Natural killer cell (primary cell): ENCODE results near the gene STK40. TPM values are rescaled to one million over a fixed set of nuclear protein-coding genes. Genes with fewer than 3 reads are reported as not detected.

Source experiments
- ATAC-seq, 3 donors: fragments of 150-1000 bp in 2 of 3; fragments of 200-7000 bp in 1 of 3; cut with Tn5 transposase; 1 replicate in 1 of 3; 2 replicates in 2 of 3; pipeline ENCODE4 v1.10.0; 2021; ENCODE audit warnings: mild to moderate bottlenecking in 2 of 3, moderate library complexity in 2 of 3
- DNase-seq, 2 donors: peaks; one replicate each; pipeline versions ENCODE4 v3.0.0 to v3.0.0-alpha.2; 2013 to 2021; ENCODE audit warnings: mixed read lengths in 1 of 2
- H3K27ac ChIP-seq: one replicate; pipeline ENCODE4 v1.5.1; 2013; ENCODE audit warnings: mild to moderate bottlenecking, low read length
- H3K27me3 ChIP-seq: one replicate; pipeline ENCODE4 v1.6.1; 2013; ENCODE audit warnings: low read length; ENCODE audit not compliant: control insufficient read depth, insufficient read depth
- H3K36me3 ChIP-seq: one replicate; pipeline ENCODE4 v1.6.1; 2013; ENCODE audit warnings: low read length; ENCODE audit not compliant: control insufficient read depth, insufficient read depth
- H3K4me1 ChIP-seq: one replicate; pipeline ENCODE4 v1.6.1; 2013; ENCODE audit warnings: low read length; ENCODE audit not compliant: control insufficient read depth, insufficient read depth
- H3K4me3 ChIP-seq: one replicate; pipeline ENCODE4 v1.5.1; 2013; ENCODE audit warnings: low read length
- H3K9me3 ChIP-seq: one replicate; pipeline ENCODE4 v1.6.1; 2013; ENCODE audit warnings: low read length; ENCODE audit not compliant: control insufficient read depth, insufficient read depth
- H3K27ac Mint-ChIP-seq, 2 donors: one replicate each; pipeline ENCODE4 v1.8.0; 2022; ENCODE audit warnings: mild to moderate bottlenecking in 2 of 2, mixed read lengths in 2 of 2, moderate library complexity in 1 of 2
- H3K27me3 Mint-ChIP-seq, 2 donors: one replicate each; pipeline ENCODE4 v1.8.0; 2022; ENCODE audit warnings: low read depth in 2 of 2, mixed read lengths in 2 of 2
- H3K36me3 Mint-ChIP-seq: one replicate; pipeline ENCODE4 v1.8.0; 2022; ENCODE audit warnings: mixed read lengths
- H3K4me1 Mint-ChIP-seq, 2 donors: one replicate each; pipeline ENCODE4 v1.8.0; 2022; ENCODE audit warnings: mixed read lengths in 2 of 2
- H3K4me3 Mint-ChIP-seq: one replicate; pipeline ENCODE4 v1.8.0; 2022; ENCODE audit warnings: mild to moderate bottlenecking, moderate library complexity, mixed read lengths
- H3K9me3 Mint-ChIP-seq, 2 donors: one replicate each; pipeline ENCODE4 v1.8.0; 2022; ENCODE audit warnings: mixed read lengths in 2 of 2
- WGBS: methylation state at CpG from one replicate; pipeline ENCODE4 v1.1.7; 2013; ENCODE audit warnings: missing lambda C conversion rate; ENCODE audit not compliant: insufficient coverage; 5-methylcytosine and 5-hydroxymethylcytosine counted together
- intact Hi-C: fragments of 100-400 bp; cut with micrococcal nuclease; formaldehyde crosslinking; loops from one replicate; pipeline ENCODE4 v1.14.2; 2022
- total RNA-seq, 4 donors: library from RNA; stranded (reverse); fragments of 120-200 nt in 1 of 4; gene quantifications; one replicate each; pipeline versions ENCODE4 v1.2.3 to v1.2.4, GENCODE V29; 2013 to 2022
- TF ChIP-seq, protein P1 (sequence below): fragments of 200-600 bp; IDR thresholded peaks from one replicate; pipeline ENCODE4 v1.8.0; 2022; ENCODE audit warnings: antibody characterized with exemption

The STK40 gene
- total RNA-seq, 3 donors from 2014 or later (not counting 1 experiment from before 2014, with no cell fraction given) = 55.9 to 65.3 (median 59.8) TPM

DNA sequence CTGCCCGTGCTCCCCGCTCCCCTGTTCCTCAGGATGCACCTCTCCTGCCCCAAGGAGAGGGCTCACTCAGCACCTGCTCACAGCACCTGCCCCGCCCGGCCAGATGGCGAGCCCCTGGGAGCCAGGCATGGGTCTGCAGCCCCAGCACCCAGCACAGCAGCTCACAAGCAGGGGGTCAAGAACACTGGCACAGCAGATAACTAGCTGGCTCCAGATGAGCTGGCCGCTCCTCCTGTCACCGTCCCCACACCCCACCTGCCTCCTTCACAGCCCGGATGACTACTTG, 41.4 kb downstream of the STK40 start:
- DNase-seq = no peak
- H3K27me3 Mint-ChIP-seq = no peaks in the 10 kb centered on the region
- no peak overlapping the region for H3K4me3 Mint-ChIP-seq
- intact Hi-C loops = no loop called here
- no peak overlapping the region for H3K4me3 ChIP-seq
- H3K4me1 ChIP-seq = peaks cover 10% of the 10 kb centered on the region
- H3K9me3 ChIP-seq = no peaks in the 10 kb centered on the region
- peak overlapping the region in 1 of 2 donors; percentile 52 for H3K27ac Mint-ChIP-seq
- no peaks in the 10 kb centered on the region for H3K27me3 ChIP-seq
- peaks cover 7% of the 10 kb centered on the region for H3K36me3 Mint-ChIP-seq
- H3K9me3 Mint-ChIP-seq = no peaks in the 10 kb centered on the region
- peaks cover 0 to under 1% of the 10 kb centered on the region in 2 donors for H3K4me1 Mint-ChIP-seq
- peaks cover 55% of the 10 kb centered on the region for H3K36me3 ChIP-seq
- 96% methylated on average over 8 of the region's 8 CpGs for WGBS
- TF ChIP-seq, protein P1, sequence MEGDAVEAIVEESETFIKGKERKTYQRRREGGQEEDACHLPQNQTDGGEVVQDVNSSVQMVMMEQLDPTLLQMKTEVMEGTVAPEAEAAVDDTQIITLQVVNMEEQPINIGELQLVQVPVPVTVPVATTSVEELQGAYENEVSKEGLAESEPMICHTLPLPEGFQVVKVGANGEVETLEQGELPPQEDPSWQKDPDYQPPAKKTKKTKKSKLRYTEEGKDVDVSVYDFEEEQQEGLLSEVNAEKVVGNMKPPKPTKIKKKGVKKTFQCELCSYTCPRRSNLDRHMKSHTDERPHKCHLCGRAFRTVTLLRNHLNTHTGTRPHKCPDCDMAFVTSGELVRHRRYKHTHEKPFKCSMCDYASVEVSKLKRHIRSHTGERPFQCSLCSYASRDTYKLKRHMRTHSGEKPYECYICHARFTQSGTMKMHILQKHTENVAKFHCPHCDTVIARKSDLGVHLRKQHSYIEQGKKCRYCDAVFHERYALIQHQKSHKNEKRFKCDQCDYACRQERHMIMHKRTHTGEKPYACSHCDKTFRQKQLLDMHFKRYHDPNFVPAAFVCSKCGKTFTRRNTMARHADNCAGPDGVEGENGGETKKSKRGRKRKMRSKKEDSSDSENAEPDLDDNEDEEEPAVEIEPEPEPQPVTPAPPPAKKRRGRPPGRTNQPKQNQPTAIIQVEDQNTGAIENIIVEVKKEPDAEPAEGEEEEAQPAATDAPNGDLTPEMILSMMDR = no peak
- ATAC-seq = no peak
- H3K27ac ChIP-seq = no peak overlapping the region

- peaks cover 9% of the 10 kb centered on the region for H3K4me1 ChIP-seq
- H3K4me3 ChIP-seq = no peak overlapping the region
- ATAC-seq = no peak
- H3K36me3 Mint-ChIP-seq = peaks cover 7% of the 10 kb centered on the region
- no peaks in the 10 kb centered on the region for H3K27me3 Mint-ChIP-seq
- H3K4me3 Mint-ChIP-seq = no peak overlapping the region
- DNase-seq = no peak
- 94% methylated on average over 24 of the region's 24 CpGs for WGBS
- TF ChIP-seq, protein P1 = no peak
- H3K36me3 ChIP-seq = peaks cover 50% of the 10 kb centered on the region
- peak overlapping the region in 1 of 2 donors; percentile 52 for H3K27ac Mint-ChIP-seq
- H3K27ac ChIP-seq = no peak overlapping the region
- no peaks in the 10 kb centered on the region for H3K9me3 ChIP-seq
- H3K27me3 ChIP-seq = no peaks in the 10 kb centered on the region
- H3K9me3 Mint-ChIP-seq = no peaks in the 10 kb centered on the region
- intact Hi-C loops = no loop called here
- H3K4me1 Mint-ChIP-seq = peaks cover 0 to 6% of the 10 kb centered on the region in 2 donors
These were observed 41.9 kb downstream of the STK40 start for GRCh38 chr1:36343651-36344394.

- Histone ChIP-seq H3K36me3 (peaks cover 38% of the 10 kb centered on the region), H3K4me3 (no peak overlapping the region), H3K9me3 (no peaks in the 10 kb centered on the region), H3K27ac (no peak overlapping the region), H3K4me1 (peaks cover 5% of the 10 kb centered on the region), H3K27me3 (no peaks in the 10 kb centered on the region)
- Mint-ChIP-seq H3K27me3 (no peaks in the 10 kb centered on the region), H3K9me3 (no peaks in the 10 kb centered on the region), H3K4me1 (peaks cover 0 to 13% of the 10 kb centered on the region in 2 donors), H3K27ac (peak overlapping the region in 1 of 2 donors; percentile 36), H3K4me3 (no peak overlapping the region), H3K36me3 (peaks cover 7% of the 10 kb centered on the region)
- 82% methylated on average over 10 of the region's 10 CpGs for WGBS
- intact Hi-C loops = loop anchor here (1.0 kb wide), 1 partner anchor 78 kb away; no protein-coding TSS in a partner anchor
- ATAC-seq (peak; percentile 66 to 90 (median 86)), DNase-seq (peak; percentile 50 to 81)
- TF ChIP-seq, protein P1 = peak; percentile 62
These were observed 43.1 kb downstream of the STK40 start for GRCh38 chr1:36342426-36343185.
